ENCODE results near the gene ATP6V0C.

Gene ATP6V0C

GRCh38 chr16:2508722-2509400 lies 4.9 kb upstream of the ATP6V0C start:
- DNase-seq (ENCODE audit: low read depth, low spot score): no peak

DNA sequence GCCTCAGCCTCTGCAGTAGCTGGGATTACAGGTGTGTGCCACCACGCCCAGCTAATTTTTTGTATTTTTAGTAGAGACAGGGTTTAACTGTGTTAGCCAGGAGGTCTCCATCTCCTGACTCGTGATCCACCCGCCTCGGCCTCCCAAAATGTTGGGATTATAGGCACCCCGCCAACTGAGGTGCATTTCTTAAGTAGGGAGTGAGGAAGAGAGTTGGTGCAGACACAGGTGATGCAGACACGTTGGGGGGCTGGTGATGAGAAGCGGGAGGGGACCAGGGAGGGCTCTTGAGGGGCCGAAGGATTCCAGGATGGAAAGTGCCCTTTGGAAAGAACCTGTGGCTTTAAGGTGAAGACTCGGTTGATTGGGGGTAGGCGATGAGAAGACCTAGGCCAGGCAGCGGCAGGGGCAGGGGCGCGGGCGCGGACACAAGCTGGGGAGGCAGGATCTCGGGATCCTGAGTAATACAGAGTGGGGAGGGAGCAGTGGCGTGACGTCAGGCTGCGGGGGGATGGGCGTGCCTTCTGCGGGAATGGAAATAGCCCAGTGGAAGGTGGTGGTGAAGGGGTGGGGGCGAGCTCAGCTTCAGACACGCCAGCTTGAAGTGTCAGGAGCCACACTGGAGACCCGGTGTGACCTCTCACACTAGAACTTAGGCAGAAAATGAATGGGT lies 2.5 kb upstream of the ATP6V0C start:
- DNase-seq (ENCODE audit: low read depth, low spot score): no peak

- DNase-seq (ENCODE audit: low read depth, low spot score): no peak
Observed at GRCh38 chr16:2511996-2512734, 1.6 kb upstream of the ATP6V0C start.

DNA sequence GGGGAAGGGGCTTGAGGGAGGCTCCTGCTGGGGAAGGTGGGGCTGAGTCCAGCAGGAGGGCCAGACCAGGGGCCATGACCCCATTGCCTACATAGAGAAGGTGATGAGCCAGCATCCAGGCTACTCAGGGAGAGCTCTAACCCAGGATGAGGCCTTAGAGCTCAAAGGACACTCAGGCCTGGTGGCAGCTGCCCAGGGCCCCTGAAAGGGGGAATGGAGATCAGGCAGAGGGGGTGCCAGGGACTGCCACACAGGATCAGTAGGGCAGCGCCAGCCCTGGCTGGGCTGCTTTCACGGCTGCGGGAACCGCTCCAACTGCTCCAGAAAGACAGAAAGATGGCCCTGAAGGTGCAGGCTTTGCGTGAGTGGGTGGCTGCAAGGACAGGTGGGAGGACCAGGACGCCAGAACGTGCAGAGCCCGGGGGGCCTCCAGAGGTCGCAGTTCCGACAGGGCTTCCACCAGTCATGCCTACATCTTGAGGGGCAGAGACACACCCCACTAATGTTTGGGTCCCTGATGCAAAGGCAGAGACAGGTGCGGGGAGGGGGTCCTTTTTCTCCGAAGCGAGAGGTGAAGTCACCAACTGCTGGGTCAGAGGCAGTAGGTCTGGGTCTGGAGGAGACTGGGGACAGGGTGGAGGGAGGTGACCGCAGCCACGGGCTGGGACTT lies 882 bp upstream of the ATP6V0C start:
- no peak for DNase-seq (ENCODE audit: low read depth, low spot score)

GRCh38 chr16:2514333-2515179 lies 804 bp downstream of the ATP6V0C start:
- no peak for DNase-seq (ENCODE audit: low read depth, low spot score)

GRCh38 chr16:2515180-2515851 lies 1.6 kb downstream of the ATP6V0C start:
- DNase-seq (ENCODE audit: low read depth, low spot score): no peak

DNA sequence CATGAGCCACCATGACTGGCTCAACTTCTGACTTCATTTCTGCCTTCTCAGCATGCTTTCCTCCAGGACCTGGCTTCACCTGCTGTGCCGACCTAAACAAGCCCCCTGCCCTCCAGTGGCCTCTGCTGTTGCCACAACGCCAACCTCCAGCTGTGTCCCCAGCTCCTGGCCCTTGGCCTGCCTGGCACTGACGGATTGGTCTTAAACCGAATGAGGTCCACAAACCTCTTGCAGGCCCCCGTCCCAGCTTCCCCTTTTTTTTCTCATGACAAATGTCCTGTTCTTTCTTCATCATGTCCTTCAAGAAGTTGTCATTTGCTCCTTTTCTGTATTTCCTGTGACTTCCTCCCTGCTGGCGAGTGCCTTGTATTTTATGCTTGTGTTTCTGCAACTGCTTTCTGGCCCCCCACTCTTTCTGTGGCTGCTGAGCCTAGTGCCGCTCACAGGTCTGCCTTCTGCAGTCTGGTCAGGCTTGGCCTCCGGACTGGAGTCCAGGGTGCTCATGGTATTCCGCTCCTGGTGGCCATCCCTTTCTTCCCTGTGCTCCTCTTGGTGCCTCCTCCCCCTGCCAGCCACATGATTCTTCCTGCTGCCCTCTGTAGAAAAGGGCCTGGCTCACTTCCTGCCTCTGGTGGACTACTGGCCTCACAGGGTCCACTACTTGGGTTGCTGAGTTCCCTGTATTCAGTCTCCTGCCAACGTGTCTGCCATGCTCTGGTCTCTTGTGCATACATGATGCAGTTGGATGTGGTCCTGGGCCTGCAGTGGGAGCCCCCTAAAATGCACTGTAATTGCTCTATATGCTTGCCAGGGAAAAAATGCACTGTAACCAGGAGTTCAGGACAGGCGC lies 2.9 kb downstream of the ATP6V0C start:
- no peak for DNase-seq (ENCODE audit: low read depth, low spot score)

GRCh38 chr16:2517954-2518605 lies 4.3 kb downstream of the ATP6V0C start:
- DNase-seq (ENCODE audit: low read depth, low spot score): no peak

DNA sequence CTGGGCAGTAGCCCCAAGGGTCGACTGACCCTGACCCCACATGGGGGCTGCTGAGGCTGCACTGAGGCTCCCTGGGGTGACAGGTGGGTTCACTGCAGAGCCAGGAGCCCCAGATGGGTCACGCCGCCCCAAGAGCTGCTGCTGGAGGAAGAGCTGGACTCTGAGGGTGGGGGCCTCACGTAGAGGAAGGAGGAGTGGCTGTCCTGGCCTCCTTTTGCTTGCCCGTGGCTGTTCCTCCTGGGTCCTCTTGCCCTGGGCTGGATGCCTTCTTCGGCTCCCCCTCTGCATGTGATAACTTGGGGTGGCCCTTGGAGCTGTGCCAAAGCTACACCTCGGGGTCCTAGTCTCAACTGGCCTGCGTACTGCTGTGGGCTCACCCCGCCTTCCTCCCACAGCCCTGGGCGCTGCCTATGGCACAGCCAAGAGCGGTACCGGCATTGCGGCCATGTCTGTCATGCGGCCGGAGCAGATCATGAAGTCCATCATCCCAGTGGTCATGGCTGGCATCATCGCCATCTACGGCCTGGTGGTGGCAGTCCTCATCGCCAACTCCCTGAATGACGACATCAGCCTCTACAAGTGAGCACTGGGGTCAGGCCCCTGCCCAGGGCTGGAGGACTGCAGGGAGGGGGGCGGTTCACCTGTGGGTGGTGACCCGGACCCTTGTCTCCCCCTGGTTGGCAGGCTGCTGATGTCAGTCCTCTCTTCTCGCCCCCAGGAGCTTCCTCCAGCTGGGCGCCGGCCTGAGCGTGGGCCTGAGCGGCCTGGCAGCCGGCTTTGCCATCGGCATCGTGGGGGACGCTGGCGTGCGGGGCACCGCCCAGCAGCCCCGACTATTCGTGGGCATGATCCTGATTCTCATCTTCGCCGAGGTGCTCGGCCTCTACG lies 5.3 kb downstream of the ATP6V0C start:
- no peak for DNase-seq (ENCODE audit: low read depth, low spot score)

GRCh38 chr16:2519711-2520080 lies 5.9 kb downstream of the ATP6V0C start:
- no peak for DNase-seq (ENCODE audit: low read depth, low spot score)

DNA sequence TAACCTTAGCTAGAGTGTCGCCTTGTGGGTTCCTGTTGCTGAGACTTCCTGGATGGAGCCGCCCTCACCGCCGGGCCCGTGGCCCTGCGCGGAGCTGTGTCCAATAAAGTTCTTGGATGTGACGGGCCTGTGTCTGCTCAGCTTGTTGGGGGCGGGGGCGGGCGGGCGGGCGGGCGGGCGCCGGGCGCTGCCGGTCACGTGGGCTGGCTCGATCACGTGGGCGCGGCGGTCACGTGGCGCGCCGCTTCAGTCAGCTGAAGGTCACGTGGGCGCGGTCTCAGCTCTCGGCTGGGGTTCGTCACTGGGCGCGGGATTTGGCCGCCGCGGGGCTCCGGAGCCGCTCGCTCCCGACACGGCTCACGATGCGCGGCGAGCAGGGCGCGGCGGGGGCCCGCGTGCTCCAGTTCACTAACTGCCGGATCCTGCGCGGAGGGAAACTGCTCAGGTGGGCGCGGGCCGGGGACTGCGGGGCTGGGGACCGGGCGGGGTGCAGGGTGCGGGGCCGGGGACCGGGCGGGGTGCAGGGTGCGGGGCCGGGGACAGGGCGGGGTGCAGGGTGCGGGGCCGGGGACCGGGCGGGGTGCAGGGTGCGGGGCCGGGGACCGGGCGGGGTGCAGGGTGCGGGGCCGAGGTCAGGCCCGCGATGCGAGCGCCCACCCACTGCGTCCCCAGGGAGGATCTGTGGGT lies 6.5 kb downstream of the ATP6V0C start, which contains the start of gene AMDHD2:
Gene AMDHD2 (plus strand): TSS at position 275 of the 687 bp plus-strand sequence. CDS start 88 bp downstream, at position 363.
- DNase-seq (ENCODE audit: low read depth, low spot score): peak; percentile 72

- no peak for DNase-seq (ENCODE audit: low read depth, low spot score)
Observed at GRCh38 chr16:2520784-2521531, 7.2 kb downstream of the ATP6V0C start.

DNA sequence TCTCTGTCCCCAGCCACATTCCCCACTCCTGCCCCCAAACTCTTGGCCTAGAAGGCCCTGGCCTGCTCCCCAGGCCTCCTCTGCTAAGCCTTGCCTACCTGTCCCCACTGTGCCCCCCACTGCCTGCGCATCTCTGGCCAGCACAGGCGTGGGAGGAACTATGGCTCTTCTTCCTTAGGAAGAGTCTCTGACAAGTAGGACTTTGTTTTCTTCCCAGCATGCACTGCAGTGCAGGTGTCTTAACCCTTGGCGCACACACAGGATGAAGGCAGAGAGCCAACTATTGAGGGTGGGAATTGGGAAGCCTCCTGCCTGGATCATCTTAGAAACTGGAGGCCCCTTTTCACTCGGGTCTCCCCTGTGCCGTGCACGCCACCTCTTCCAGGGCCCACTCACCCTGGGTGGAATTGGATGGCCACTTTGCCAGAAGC lies 10.1 kb downstream of the ATP6V0C start:
- no peak for DNase-seq (ENCODE audit: low read depth, low spot score)

DNA sequence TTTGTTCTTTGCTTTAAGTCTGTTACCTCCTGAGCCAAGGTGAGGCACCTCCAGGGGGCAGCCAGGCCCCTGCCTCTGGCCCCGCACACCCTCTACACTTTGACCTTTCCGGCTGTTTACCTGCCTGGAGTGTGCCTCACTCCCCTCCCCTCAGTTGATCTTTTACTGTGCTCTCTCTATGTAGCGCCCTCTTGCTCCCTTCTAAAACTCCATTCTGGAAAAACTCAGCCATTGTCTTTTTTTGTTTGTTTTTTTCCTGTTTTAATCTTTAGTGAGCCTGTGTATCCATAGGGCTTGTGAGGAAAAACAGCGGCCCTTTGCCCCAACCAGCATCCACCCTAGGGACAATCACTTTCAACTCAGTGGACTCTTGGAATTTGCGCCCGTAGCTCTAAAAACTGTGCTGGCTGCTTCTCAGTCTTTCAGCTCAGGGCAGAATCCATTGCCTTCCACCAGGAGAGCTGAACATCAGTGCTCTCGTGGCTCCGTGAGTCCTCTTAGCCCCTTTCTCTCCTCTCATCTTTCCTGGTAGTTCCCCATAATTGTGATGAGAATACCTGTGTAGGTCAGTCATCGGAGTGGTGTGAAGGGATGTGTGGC lies 10.7 kb downstream of the ATP6V0C start:
- DNase-seq (ENCODE audit: low read depth, low spot score): no peak

- DNase-seq (ENCODE audit: low read depth, low spot score): no peak
Observed at GRCh38 chr16:2526135-2526534, 12.4 kb downstream of the ATP6V0C start.

DNA sequence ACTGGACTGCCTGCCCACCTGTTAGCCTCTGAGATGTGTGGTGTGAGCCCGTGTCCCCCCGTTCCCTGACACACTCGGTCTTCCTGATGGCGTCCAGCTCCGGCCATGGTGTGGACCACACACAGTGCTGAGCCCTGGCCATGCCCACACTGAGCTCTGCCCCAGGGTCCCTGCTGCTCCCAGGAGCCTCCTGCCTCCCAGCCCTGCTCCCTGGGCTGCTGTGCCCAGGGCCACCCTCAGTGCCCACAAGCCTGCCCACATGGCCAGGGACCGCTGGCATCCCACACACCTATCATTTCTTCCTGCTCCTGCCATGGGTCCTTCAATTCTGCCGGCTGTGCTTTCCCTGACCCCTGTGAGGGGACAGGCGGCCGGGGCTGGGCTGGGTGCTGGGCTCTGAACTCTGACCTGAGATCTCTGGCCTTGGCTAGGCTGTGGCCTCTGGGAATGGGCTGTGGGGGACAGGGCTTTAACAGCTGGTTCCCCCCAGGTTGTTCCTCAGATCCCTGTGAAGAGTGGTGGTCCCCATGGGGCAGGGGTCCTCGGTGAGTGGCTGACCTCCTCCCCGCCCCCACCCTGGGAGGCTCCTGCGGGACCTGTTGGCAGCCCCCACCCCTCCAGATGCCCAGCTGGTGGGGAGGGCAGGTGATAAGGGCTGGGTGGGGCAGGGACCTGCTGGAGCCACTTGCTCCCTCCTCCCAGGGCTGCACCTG lies 13.5 kb downstream of the ATP6V0C start:
- no peak for DNase-seq (ENCODE audit: low read depth, low spot score)
